ENCODE results near the gene HTR3E. TPM values are rescaled to one million over a fixed set of nuclear protein-coding genes. Genes with fewer than 3 reads are reported as not detected.

The HTR3E gene
- total and polyA plus RNA-seq, 2 of the 13 experiments (the other 11 are each of a cell fraction or from before 2014, with no cell fraction given), result not detected

- TF ChIP-seq ZNF704 (CRISPR knock-in tag; IDR thresholded peaks at IDR 0.05; ENCODE audit: borderline replicate concordance) (no peak), ZNF746 (CRISPR knock-in tag; IDR thresholded peaks at IDR 0.05) (no peak), KIAA2018 (CRISPR knock-in tag; IDR thresholded peaks at IDR 0.05; ENCODE audit: borderline replicate concordance) (no peak), RORA (CRISPR knock-in tag; IDR thresholded peaks at IDR 0.05) (no peak), SMAD3 (CRISPR knock-in tag; IDR thresholded peaks at IDR 0.05) (peak; percentile 64; the same call in 1 of the 2 replicates), CAMTA2 (CRISPR knock-in tag; IDR thresholded peaks at IDR 0.05; ENCODE audit: borderline replicate concordance) (no peak), TFAP4 (IDR thresholded peaks at IDR 0.05; ENCODE audit: borderline replicate concordance, low read depth) (peak; percentile 25; the same call in 1 of the 2 replicates), ARID5B (CRISPR knock-in tag; IDR thresholded peaks at IDR 0.05) (peak; percentile 65; the same call in 1 of the 2 replicates), ARNT (IDR thresholded peaks at IDR 0.05) (no peak), MTA3 (CRISPR knock-in tag; IDR thresholded peaks at IDR 0.05) (no peak), ZNF781 (CRISPR knock-in tag; IDR thresholded peaks at IDR 0.05; ENCODE audit: borderline replicate concordance, not compliant biosample characterization) (peak; percentile 74), ZNF83 (CRISPR knock-in tag; IDR thresholded peaks at IDR 0.05; ENCODE audit: borderline replicate concordance) (no peak), ZNF766 (CRISPR knock-in tag; IDR thresholded peaks at IDR 0.05; ENCODE audit: borderline replicate concordance) (no peak), ZNF235 (CRISPR knock-in tag; IDR thresholded peaks at IDR 0.05; ENCODE audit: borderline replicate concordance) (no peak)
Measured at GRCh38 chr3:184135149-184135910, 38.5 kb downstream of the HTR3E start, which contains the start of gene EIF2B5 (continued).

Data from HepG2 (cell line).